ENCODE results near the gene CCDC157.

DNA sequence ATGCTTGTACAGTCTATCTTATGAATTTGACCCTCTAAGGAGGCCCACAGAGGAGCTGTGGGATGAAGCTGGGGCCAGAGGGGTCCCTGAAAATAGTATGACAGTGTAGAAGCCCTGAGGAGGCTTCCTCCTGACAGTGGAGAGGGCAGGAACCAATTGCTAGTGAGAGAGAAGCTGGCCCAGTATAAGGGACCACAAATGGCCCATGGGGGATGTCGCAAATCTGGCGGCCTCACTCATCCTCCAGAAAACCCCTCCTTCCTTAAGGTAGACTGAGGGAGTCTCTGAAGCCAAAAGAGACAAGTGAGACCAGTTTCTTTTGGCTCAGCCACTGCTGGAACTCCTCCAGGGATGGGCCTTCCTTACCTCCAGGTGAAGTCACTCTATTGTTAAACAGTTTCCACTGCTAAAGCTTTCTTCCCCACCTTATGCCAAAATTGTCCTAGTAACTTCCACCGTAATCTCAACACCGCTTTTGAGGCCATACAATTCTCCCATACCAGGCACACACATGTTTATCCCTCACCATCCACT, 49.7 kb upstream of the CCDC157 start:
- TF ChIP-seq, protein P1, sequence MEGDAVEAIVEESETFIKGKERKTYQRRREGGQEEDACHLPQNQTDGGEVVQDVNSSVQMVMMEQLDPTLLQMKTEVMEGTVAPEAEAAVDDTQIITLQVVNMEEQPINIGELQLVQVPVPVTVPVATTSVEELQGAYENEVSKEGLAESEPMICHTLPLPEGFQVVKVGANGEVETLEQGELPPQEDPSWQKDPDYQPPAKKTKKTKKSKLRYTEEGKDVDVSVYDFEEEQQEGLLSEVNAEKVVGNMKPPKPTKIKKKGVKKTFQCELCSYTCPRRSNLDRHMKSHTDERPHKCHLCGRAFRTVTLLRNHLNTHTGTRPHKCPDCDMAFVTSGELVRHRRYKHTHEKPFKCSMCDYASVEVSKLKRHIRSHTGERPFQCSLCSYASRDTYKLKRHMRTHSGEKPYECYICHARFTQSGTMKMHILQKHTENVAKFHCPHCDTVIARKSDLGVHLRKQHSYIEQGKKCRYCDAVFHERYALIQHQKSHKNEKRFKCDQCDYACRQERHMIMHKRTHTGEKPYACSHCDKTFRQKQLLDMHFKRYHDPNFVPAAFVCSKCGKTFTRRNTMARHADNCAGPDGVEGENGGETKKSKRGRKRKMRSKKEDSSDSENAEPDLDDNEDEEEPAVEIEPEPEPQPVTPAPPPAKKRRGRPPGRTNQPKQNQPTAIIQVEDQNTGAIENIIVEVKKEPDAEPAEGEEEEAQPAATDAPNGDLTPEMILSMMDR (IDR thresholded peaks at IDR 0.05), result no peak
- no peak for TF ChIP-seq POLR2A (IDR thresholded peaks at IDR 0.05)

Data from right lobe of liver (tissue), 4 donors.